CD4-positive, alpha-beta T cell (primary cell): ENCODE data around the gene PLPPR1. TPM values are rescaled to one million over a fixed set of nuclear protein-coding genes. Genes with fewer than 3 reads are reported as not detected.

ENCODE experiments used
- ATAC-seq: fragments of 200-7000 bp; cut with Tn5 transposase; one replicate; pipeline ENCODE4 v1.10.0; 2022; ENCODE audit warnings: mild to moderate bottlenecking; ENCODE audit not compliant: poor library complexity
- CTCF ChIA-PET: fragments of 350-600 bp; sonication (Branson Sonifier 250); formaldehyde crosslinking; loops from one replicate; lab custom pipeline; 2021; ENCODE audit warnings: antibody characterized with exemption, inconsistent platforms; lab: Charles Lee
- POLR2A ChIA-PET: fragments of 350-600 bp; sonication (Branson Sonifier 250); formaldehyde crosslinking; loops from one replicate; lab custom pipeline; 2021; ENCODE audit warnings: antibody characterized with exemption, inconsistent platforms; lab: Charles Lee
- DNase-seq, 14 experiments: peaks; one replicate each; pipeline ENCODE4 v3.0.0-alpha.2; 2013 to 2020; ENCODE audit warnings: mixed read lengths in 2 of 14
- H3K27ac ChIP-seq, 2 donors: one replicate each; pipeline versions ENCODE4 v1.5.1 to v1.7.0; 2013; ENCODE audit warnings: low read length in 2 of 2, low read depth in 1 of 2, mild to moderate bottlenecking in 1 of 2
- H3K27me3 ChIP-seq, 2 experiments: 1 replicate in 1 of 2; 2 replicates in 1 of 2; pipeline versions ENCODE4 v1.6.1 to v1.7.0; 2013; ENCODE audit warnings: low read length in 2 of 2, control low read depth in 1 of 2, mild to moderate bottlenecking in 1 of 2, moderate library complexity in 1 of 2; ENCODE audit not compliant: insufficient read depth in 2 of 2, control insufficient read depth in 1 of 2
- H3K36me3 ChIP-seq: one replicate; pipeline ENCODE4 v1.6.1; 2013; ENCODE audit warnings: low read length, control low read depth; ENCODE audit not compliant: insufficient read depth
- H3K4me1 ChIP-seq: one replicate; pipeline ENCODE4 v1.6.1; 2013; ENCODE audit warnings: low read length, control low read depth; ENCODE audit not compliant: insufficient read depth
- H3K4me3 ChIP-seq: one replicate; pipeline ENCODE4 v1.5.1; 2013; ENCODE audit warnings: mild to moderate bottlenecking, low read length, moderate library complexity
- H3K9me3 ChIP-seq, 2 experiments: 1 replicate in 1 of 2; 2 replicates in 1 of 2; pipeline versions ENCODE4 v1.6.1 to v1.7.0; 2013; ENCODE audit warnings: low read length in 2 of 2, mild to moderate bottlenecking in 2 of 2, control low read depth in 1 of 2, moderate library complexity in 1 of 2; ENCODE audit not compliant: control insufficient read depth in 1 of 2, insufficient read depth in 1 of 2
- H3K27ac Mint-ChIP-seq: one replicate; pipeline ENCODE4 v1.8.0; 2020; ENCODE audit warnings: mixed read lengths
- H3K27me3 Mint-ChIP-seq: one replicate; pipeline ENCODE4 v1.8.0; 2021; ENCODE audit warnings: mixed read lengths
- H3K36me3 Mint-ChIP-seq: one replicate; pipeline ENCODE4 v1.8.0; 2021; ENCODE audit warnings: low read depth, mixed read lengths
- H3K4me1 Mint-ChIP-seq: one replicate; pipeline ENCODE4 v1.8.0; 2021; ENCODE audit warnings: low read depth, mixed read lengths
- H3K4me3 Mint-ChIP-seq: one replicate; pipeline ENCODE4 v1.8.0; 2020; ENCODE audit warnings: mild to moderate bottlenecking, mixed read lengths
- H3K9me3 Mint-ChIP-seq: one replicate; pipeline ENCODE4 v1.8.0; 2020; ENCODE audit warnings: mixed read lengths
- intact Hi-C, 2 experiments: fragments of 100-400 bp; cut with DNase I in 1 of 2; cut with micrococcal nuclease in 1 of 2; formaldehyde crosslinking; loops; one replicate each; pipeline versions ENCODE4 v1.15.1 to v1.9.0; 2023 to 2025; cut with DNase I, micrococcal nuclease
- total RNA-seq, 174 experiments: library from RNA in 2 of 174; stranded (reverse) in 2 of 174; gene quantifications; one replicate each; pipeline ENCODE4 v1.2.3 and lab custom pipeline; 2021 to 2026
- TF ChIP-seq, protein P1 (sequence below): fragments of 200-600 bp; IDR thresholded peaks from one replicate; pipeline ENCODE4 v1.8.0; 2022; ENCODE audit warnings: antibody characterized with exemption, mild to moderate bottlenecking

The PLPPR1 gene
- total RNA-seq, 2 experiments from 2014 or later: not detected

DNA sequence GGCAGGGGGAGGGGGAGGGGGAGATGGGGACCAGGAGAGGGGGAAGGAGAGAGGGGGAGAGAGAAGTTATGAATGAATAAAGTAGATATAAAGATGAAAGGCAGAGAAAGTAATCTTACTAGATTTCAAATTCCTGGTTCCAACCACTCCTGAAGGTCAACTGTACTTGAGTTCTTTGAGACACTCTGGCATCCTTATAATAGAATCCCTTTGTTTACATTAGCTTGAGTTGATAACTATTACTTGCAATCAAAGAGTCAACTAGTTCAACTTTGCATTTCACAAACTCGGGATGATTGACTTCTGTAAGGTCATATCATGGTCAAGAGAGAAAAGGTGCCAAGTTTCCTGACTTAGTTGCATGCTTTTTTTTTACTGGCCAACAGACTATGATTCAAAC lies 314.1 kb downstream of the PLPPR1 start:
- Histone ChIP-seq H3K4me3 (no peak overlapping the region), H3K27ac (no peak overlapping the region), H3K9me3 (no peaks in the 10 kb centered on the region), H3K36me3 (no peaks in the 10 kb centered on the region), H3K4me1 (no peaks in the 10 kb centered on the region), H3K27me3 (peaks cover 0 to 7% of the 10 kb centered on the region in 2 experiments)
- Mint-ChIP-seq H3K36me3 (no peaks in the 10 kb centered on the region), H3K9me3 (no peaks in the 10 kb centered on the region), H3K4me3 (no peak overlapping the region), H3K27me3 (peaks cover 45% of the 10 kb centered on the region), H3K27ac (no peak overlapping the region), H3K4me1 (no peaks in the 10 kb centered on the region)
- ChIA-PET POLR2A (no interaction called here), CTCF (no interaction called here)
- DNase-seq (no peak), ATAC-seq (no peak)
- intact Hi-C loops: no loop called here
- TF ChIP-seq, protein P1, sequence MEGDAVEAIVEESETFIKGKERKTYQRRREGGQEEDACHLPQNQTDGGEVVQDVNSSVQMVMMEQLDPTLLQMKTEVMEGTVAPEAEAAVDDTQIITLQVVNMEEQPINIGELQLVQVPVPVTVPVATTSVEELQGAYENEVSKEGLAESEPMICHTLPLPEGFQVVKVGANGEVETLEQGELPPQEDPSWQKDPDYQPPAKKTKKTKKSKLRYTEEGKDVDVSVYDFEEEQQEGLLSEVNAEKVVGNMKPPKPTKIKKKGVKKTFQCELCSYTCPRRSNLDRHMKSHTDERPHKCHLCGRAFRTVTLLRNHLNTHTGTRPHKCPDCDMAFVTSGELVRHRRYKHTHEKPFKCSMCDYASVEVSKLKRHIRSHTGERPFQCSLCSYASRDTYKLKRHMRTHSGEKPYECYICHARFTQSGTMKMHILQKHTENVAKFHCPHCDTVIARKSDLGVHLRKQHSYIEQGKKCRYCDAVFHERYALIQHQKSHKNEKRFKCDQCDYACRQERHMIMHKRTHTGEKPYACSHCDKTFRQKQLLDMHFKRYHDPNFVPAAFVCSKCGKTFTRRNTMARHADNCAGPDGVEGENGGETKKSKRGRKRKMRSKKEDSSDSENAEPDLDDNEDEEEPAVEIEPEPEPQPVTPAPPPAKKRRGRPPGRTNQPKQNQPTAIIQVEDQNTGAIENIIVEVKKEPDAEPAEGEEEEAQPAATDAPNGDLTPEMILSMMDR: no peak

DNA sequence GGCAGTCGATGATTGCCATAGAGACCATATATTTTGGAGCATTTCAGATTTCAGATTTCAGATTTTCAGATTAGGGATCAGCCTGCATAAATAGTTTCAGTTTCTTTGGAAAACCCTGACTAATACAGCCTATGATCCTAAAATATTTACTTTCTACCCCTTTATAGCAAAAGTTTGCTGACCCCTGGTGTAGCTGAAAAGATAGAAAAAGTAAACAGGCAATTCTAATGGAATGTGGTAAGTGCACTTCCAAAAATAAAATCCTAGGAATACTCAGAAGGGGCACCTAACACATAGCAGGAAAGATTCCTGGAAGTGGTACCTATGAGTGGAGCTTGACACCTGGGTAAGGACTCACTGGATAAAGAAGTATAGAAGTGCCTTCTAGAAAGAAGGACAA lies 321.8 kb downstream of the PLPPR1 start:
- Histone ChIP-seq H3K4me3 (no peak overlapping the region), H3K27me3 (peaks cover 0 to 4% of the 10 kb centered on the region in 2 experiments), H3K27ac (no peak overlapping the region), H3K4me1 (no peaks in the 10 kb centered on the region), H3K36me3 (no peaks in the 10 kb centered on the region), H3K9me3 (no peaks in the 10 kb centered on the region)
- POLR2A ChIA-PET: no interaction called here
- Mint-ChIP-seq H3K36me3 (no peaks in the 10 kb centered on the region), H3K27me3 (peaks cover 32% of the 10 kb centered on the region), H3K27ac (no peak overlapping the region), H3K9me3 (no peaks in the 10 kb centered on the region), H3K4me1 (no peaks in the 10 kb centered on the region), H3K4me3 (no peak overlapping the region)
- DNase-seq (no peak), ATAC-seq (no peak)
- intact Hi-C loops: no loop called here
- CTCF ChIA-PET: no interaction called here
- TF ChIP-seq, protein P1: no peak

DNA sequence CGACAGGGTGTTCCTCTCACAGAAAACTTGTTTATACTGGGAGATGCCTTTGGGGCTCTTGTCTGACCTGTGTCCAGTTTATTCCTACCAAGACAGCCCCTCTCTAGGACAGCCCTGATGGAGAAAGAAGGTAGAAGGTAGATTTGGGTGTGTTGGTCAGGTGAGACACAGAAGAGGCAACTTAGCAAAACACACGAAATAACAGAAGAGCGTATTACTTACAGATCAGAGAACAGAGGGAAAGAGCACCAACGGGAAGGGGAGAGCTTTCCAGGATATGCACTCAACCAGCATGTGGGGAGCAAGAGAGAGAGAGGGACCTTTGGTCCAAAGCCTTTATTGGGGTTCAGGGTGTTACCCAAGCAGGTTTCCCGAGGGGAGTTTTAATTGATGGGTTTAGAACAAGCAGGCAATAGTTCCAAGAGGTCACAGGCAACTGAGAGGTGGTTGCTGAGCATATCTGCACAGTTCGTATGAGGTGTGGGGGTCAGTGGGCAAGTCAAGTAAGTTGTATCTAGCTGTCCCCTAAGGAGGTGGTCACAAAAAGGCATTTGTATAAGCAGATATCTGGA lies 324.5 kb downstream of the PLPPR1 start:
- ChIA-PET CTCF (no interaction called here), POLR2A (no interaction called here)
- no peaks in the 10 kb centered on the region for H3K4me1 Mint-ChIP-seq
- H3K36me3 ChIP-seq: no peaks in the 10 kb centered on the region
- TF ChIP-seq, protein P1: no peak
- no peak overlapping the region for H3K4me3 ChIP-seq
- H3K9me3 Mint-ChIP-seq: no peaks in the 10 kb centered on the region
- H3K27me3 Mint-ChIP-seq: peaks cover 27% of the 10 kb centered on the region
- no peak overlapping the region for H3K27ac Mint-ChIP-seq
- ATAC-seq (no peak), DNase-seq (no peak)
- no peak overlapping the region for H3K4me3 Mint-ChIP-seq
- H3K27me3 ChIP-seq: no peaks in the 10 kb centered on the region
- intact Hi-C loops: no loop called here
- no peaks in the 10 kb centered on the region for H3K4me1 ChIP-seq
- H3K27ac ChIP-seq: no peak overlapping the region
- H3K9me3 ChIP-seq: peaks cover 0 to 3% of the 10 kb centered on the region in 2 experiments
- no peaks in the 10 kb centered on the region for H3K36me3 Mint-ChIP-seq
